H1 (cell line): ENCODE data around the gene BGLAP. TPM values are rescaled to one million over a fixed set of nuclear protein-coding genes. Genes with fewer than 3 reads are reported as not detected.

Experiments
- CTCF ChIA-PET: fragments of 300-600 bp; sonication (Branson Sonifier 250); formaldehyde crosslinking; loops from one replicate; lab custom pipeline; 2021; ENCODE audit not compliant: partially characterized antibody; lab: Charles Lee
- POLR2A ChIA-PET: fragments of 300-600 bp; sonication (Branson Sonifier 250); formaldehyde crosslinking; loops from one replicate; lab custom pipeline; 2021; ENCODE audit warnings: inconsistent platforms; ENCODE audit not compliant: partially characterized antibody; lab: Charles Lee
- DNase-seq, 2 experiments: peaks; one replicate each; pipeline versions ENCODE4 v3.0.0 to v3.0.0-alpha.2; 2010 to 2022; ENCODE audit warnings: low spot score in 2 of 2, low read depth in 1 of 2, mixed read lengths in 1 of 2
- FAIRE-seq: peaks from 2 replicates; lab custom pipeline; 2011; peaks lifted over from hg19 to GRCh38; lab: Jason Lieb, UNC
- H2AFZ ChIP-seq: 2 replicates; pipeline ENCODE4 v1.8.1; 2012; ENCODE audit warnings: low read length, inconsistent platforms
- H2AK5ac ChIP-seq: 2 replicates; pipeline ENCODE4 v1.6.1; 2013; ENCODE audit warnings: low read depth, low read length
- H2BK120ac ChIP-seq: replicated peaks from 2 replicates; pipeline ENCODE3; 2013; ENCODE audit warnings: low read depth, low read length, inconsistent platforms
- H2BK12ac ChIP-seq: 2 replicates; pipeline ENCODE4 v1.6.1; 2013; ENCODE audit warnings: low read depth, low read length
- H2BK15ac ChIP-seq: 2 replicates; pipeline ENCODE4 v1.6.1; 2013; ENCODE audit warnings: low read length
- H2BK20ac ChIP-seq: 2 replicates; pipeline ENCODE4 v1.6.1; 2013; ENCODE audit warnings: low read length
- H2BK5ac ChIP-seq: 2 replicates; pipeline ENCODE4 v1.6.1; 2013; ENCODE audit warnings: low read depth, low read length
- H3K14ac ChIP-seq: 2 replicates; pipeline ENCODE4 v1.6.1; 2013; ENCODE audit warnings: inconsistent platforms; ENCODE audit not compliant: insufficient read length
- H3K18ac ChIP-seq: 2 replicates; pipeline ENCODE4 v1.6.1; 2013; ENCODE audit warnings: low read length; ENCODE audit errors: extremely low read depth
- H3K23ac ChIP-seq: 2 replicates; pipeline ENCODE4 v1.6.1; 2013; ENCODE audit warnings: inconsistent platforms; ENCODE audit not compliant: insufficient read length
- H3K23me2 ChIP-seq: 2 replicates; pipeline ENCODE4 v1.6.1; 2013; ENCODE audit warnings: low read depth, low read length
- H3K27ac ChIP-seq: 2 replicates; pipeline ENCODE4 v1.6.1; 2011; ENCODE audit warnings: low read depth, low read length, inconsistent platforms
- H3K27me3 ChIP-seq, 4 experiments: replicated peaks in 1 of 4; 1 replicate in 1 of 4; 2 replicates in 3 of 4; pipeline versions ENCODE4 v1.6.1 to v1.8.1; 2011 to 2013; ENCODE audit warnings: low read length in 3 of 4, mild to moderate bottlenecking in 3 of 4, inconsistent platforms in 2 of 4, mixed read lengths in 2 of 4, moderate library complexity in 1 of 4; ENCODE audit not compliant: control insufficient read depth in 3 of 4, insufficient read depth in 3 of 4; ENCODE audit errors: extremely low read depth in 1 of 4
- H3K36me3 ChIP-seq, 4 experiments: 2 replicates each; pipeline versions ENCODE4 v1.6.1 to v1.8.1; 2011 to 2013; ENCODE audit warnings: mild to moderate bottlenecking in 4 of 4, low read length in 3 of 4, moderate library complexity in 2 of 4, control low read depth in 1 of 4, inconsistent platforms in 1 of 4; ENCODE audit not compliant: insufficient read depth in 4 of 4, control insufficient read depth in 2 of 4
- H3K4ac ChIP-seq: replicated peaks from 2 replicates; pipeline ENCODE3; 2013; ENCODE audit warnings: low read length, low read depth, mixed read lengths, inconsistent platforms; ENCODE audit not compliant: insufficient read length
- H3K4me1 ChIP-seq, 4 experiments: replicated peaks in 1 of 4; 1 replicate in 1 of 4; 2 replicates in 3 of 4; pipeline versions ENCODE4 v1.6.1 to v1.8.1; 2011 to 2013; ENCODE audit warnings: low read length in 3 of 4, inconsistent platforms in 2 of 4, mixed read lengths in 1 of 4; ENCODE audit not compliant: insufficient read depth in 4 of 4, control insufficient read depth in 3 of 4
- H3K4me2 ChIP-seq, 2 experiments: 2 replicates each; pipeline versions ENCODE4 v1.6.1 to v1.8.1; 2011 to 2013; ENCODE audit warnings: low read depth in 2 of 2, low read length in 2 of 2, control low read depth in 1 of 2, inconsistent platforms in 1 of 2, mild to moderate bottlenecking in 1 of 2; ENCODE audit not compliant: insufficient read depth in 1 of 2
- H3K4me3 ChIP-seq, 4 experiments: fragments of 200-600, 300-600 bp in 1 of 4; sonication (generic), shearing (Covaris generic), sonication (Bioruptor Twin) in 1 of 4; 2 replicates each; pipeline versions ENCODE4 v1.5.1 to v1.8.1; 2011 to 2016; ENCODE audit warnings: low read length in 4 of 4, low read depth in 3 of 4, control low read depth in 2 of 4, inconsistent platforms in 2 of 4, mild to moderate bottlenecking in 2 of 4, mixed read lengths in 1 of 4, moderate library complexity in 1 of 4; ENCODE audit not compliant: insufficient read depth in 2 of 4; ENCODE audit errors: extremely low read depth in 1 of 4
- H3K56ac ChIP-seq: replicated peaks from 2 replicates; pipeline ENCODE3; 2013; ENCODE audit warnings: low read depth, mild to moderate bottlenecking, mixed read lengths, low read length, inconsistent platforms; ENCODE audit not compliant: insufficient read length
- H3K79me1 ChIP-seq: 2 replicates; pipeline ENCODE4 v1.6.1; 2013; ENCODE audit warnings: low read depth, low read length, control low read depth
- H3K79me2 ChIP-seq, 2 experiments: 2 replicates each; pipeline versions ENCODE4 v1.6.1 to v1.8.1; 2012 to 2013; ENCODE audit warnings: low read length in 2 of 2, mild to moderate bottlenecking in 2 of 2, inconsistent platforms in 1 of 2; ENCODE audit not compliant: insufficient read depth in 2 of 2, control insufficient read depth in 1 of 2
- H3K9ac ChIP-seq, 4 experiments: replicated peaks in 1 of 4; 1 replicate in 1 of 4; 2 replicates in 3 of 4; pipeline versions ENCODE4 v1.6.1 to v1.8.1; 2011 to 2013; ENCODE audit warnings: low read depth in 3 of 4, low read length in 3 of 4, control low read depth in 2 of 4, mild to moderate bottlenecking in 2 of 4, moderate library complexity in 2 of 4, inconsistent platforms in 1 of 4; ENCODE audit errors: extremely low read depth in 1 of 4
- H3K9me3 ChIP-seq, 2 experiments: 2 replicates each; pipeline versions ENCODE4 v1.6.1 to v1.8.1; 2012 to 2013; ENCODE audit warnings: mild to moderate bottlenecking in 2 of 2, moderate library complexity in 2 of 2, control low read depth in 1 of 2, inconsistent platforms in 1 of 2, low read depth in 1 of 2, low read length in 1 of 2, mixed read lengths in 1 of 2; ENCODE audit not compliant: insufficient read depth in 2 of 2
- H4K20me1 ChIP-seq, 2 experiments: replicated peaks in 1 of 2; 2 replicates each; pipeline versions ENCODE3 to v1.8.1; 2011 to 2013; ENCODE audit warnings: inconsistent platforms in 2 of 2, low read length in 2 of 2, mild to moderate bottlenecking in 1 of 2; ENCODE audit not compliant: insufficient read depth in 2 of 2, control insufficient read depth in 1 of 2
- H4K5ac ChIP-seq: 2 replicates; pipeline ENCODE4 v1.6.1; 2013; ENCODE audit warnings: low read length, low read depth, mixed read lengths, inconsistent platforms; ENCODE audit not compliant: insufficient read length
- H4K8ac ChIP-seq: 2 replicates; pipeline ENCODE4 v1.8.0; 2013; ENCODE audit warnings: mild to moderate bottlenecking, moderate library complexity, low read length, inconsistent platforms; ENCODE audit not compliant: insufficient read depth; ENCODE audit errors: extremely low read depth
- H4K91ac ChIP-seq: replicated peaks from 2 replicates; pipeline ENCODE3; 2013; ENCODE audit warnings: low read length, mixed read lengths, inconsistent platforms; ENCODE audit not compliant: insufficient read length
- RXRA ChIP-seq: IDR thresholded peaks from 2 replicates; pipeline ENCODE4 v1.6.1; 2011; ENCODE audit warnings: low read depth, mild to moderate bottlenecking, low read length, moderate library complexity; ENCODE audit not compliant: insufficient read depth
- TBP ChIP-seq: IDR thresholded peaks from 2 replicates; pipeline ENCODE4 v1.6.1; 2011; ENCODE audit warnings: low read depth, low read length, improper control_type of control experiment
- ZNF274 ChIP-seq: IDR thresholded peaks from 2 replicates; pipeline ENCODE4 v1.7.0; 2012; ENCODE audit warnings: low read length, borderline replicate concordance; ENCODE audit errors: extremely low read depth
- WGBS, 2 experiments: shearing (Covaris generic) in 1 of 2; methylation state at CpG; one replicate each; pipeline versions ENCODE4 v1.1.6 to v1.1.7; 2013 to 2015; ENCODE audit warnings: low lambda C conversion rate in 2 of 2, mixed read lengths in 2 of 2, inconsistent platforms in 1 of 2, low coverage in 1 of 2, missing lambda C conversion rate in 1 of 2; ENCODE audit not compliant: insufficient replicate concordance in 2 of 2, insufficient coverage in 1 of 2, insufficient read length in 1 of 2; ENCODE audit errors: extremely low coverage in 1 of 2, missing lambda C conversion rate in 1 of 2; 5-methylcytosine and 5-hydroxymethylcytosine counted together
- polyA plus RNA-seq, 7 experiments: library from polyadenylated mRNA; depleted of rRNA in 3 of 7; stranded (reverse) in 5 of 7; unstranded in 2 of 7; fragments of >200 nt in 5 of 7; fragments of 200-250 nt in 2 of 7; gene quantifications; 1 replicate in 5 of 7; 2 replicates in 1 of 7; 4 replicates in 1 of 7; pipeline versions ENCODE4 v1.2.1 to v1.2.3, GENCODE V29; 2011 to 2013; ENCODE audit warnings: missing spikeins in 2 of 7, mixed read lengths in 2 of 7
- total RNA-seq: library from RNA; stranded (reverse); fragmentation: NEBNext Ultra II Directional; extraction: Animal tissue kit (Norgen Biotek cat#: 25700); gene quantifications from 2 replicates; pipeline ENCODE4 v1.2.1, GENCODE V29; 2021

Gene BGLAP
- total and polyA plus RNA-seq, 2 of the 8 experiments (the other 6 are each of a cell fraction or from before 2014, with no cell fraction given), result 1.2 to 1.5 TPM

DNA sequence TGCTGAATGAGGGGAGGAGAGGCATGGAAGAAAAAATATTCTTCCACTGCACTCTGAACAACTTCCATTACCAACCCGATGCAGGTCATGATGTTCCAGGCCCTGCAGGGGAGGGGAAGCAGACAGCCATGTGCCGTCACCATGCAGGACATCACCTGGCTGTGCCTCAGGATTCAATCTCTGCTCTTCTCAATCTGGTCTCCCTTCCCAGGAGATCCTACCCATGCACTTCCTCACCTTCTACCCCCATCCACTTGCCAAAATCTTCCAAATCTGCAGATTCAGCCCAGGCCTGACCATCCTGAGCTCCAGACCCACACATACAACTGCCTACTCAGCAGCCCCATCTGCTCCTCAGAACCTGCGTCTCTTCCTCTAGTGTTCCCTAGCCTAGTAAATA, 11.7 kb downstream of the BGLAP start:
- H3K4me1 ChIP-seq, result no peaks in the 10 kb centered on the region; a peak in 4 of 7 replicates
- no peak overlapping the region for H3K18ac ChIP-seq
- POLR2A ChIA-PET, result interaction anchor here (1.0 to 4.5 kb wide), 4 partner anchors 8 to 93 kb away, joined by 3 to 30 read pairs (median 4); no protein-coding TSS in a partner anchor
- no peak overlapping the region for H2BK20ac ChIP-seq
- no peak overlapping the region for H2BK120ac ChIP-seq
- H3K4me2 ChIP-seq, result no peak overlapping the region
- peaks cover 0 to 1% of the 10 kb centered on the region in 2 experiments for H4K20me1 ChIP-seq
- no peaks in the 10 kb centered on the region; the same call in 1 of the 2 replicates for H3K79me1 ChIP-seq
- peaks cover 43 to 87% (median 65%) of the 10 kb centered on the region in 4 experiments for H3K36me3 ChIP-seq
- no peak overlapping the region for H2BK15ac ChIP-seq
- no peak overlapping the region for H2BK12ac ChIP-seq
- H3K4me3 ChIP-seq, result no peak overlapping the region
- H3K23me2 ChIP-seq, result no peaks in the 10 kb centered on the region
- H4K91ac ChIP-seq, result no peak overlapping the region
- CTCF ChIA-PET, result interaction anchor here (0.8 to 47.2 kb wide), 5 partner anchors 32 to 153 kb away, joined by 3 to 1265 read pairs (median 4); partner anchors contain the start of gene SEMA4A
- no peak overlapping the region for H3K14ac ChIP-seq
- no peak overlapping the region for H2AFZ ChIP-seq
- no peaks in the 10 kb centered on the region for H3K9me3 ChIP-seq
- H3K79me2 ChIP-seq, result no peaks in the 10 kb centered on the region
- H2BK5ac ChIP-seq, result no peak overlapping the region
- H3K23ac ChIP-seq, result no peak overlapping the region
- H3K27me3 ChIP-seq, result no peaks in the 10 kb centered on the region
- FAIRE-seq (no peak), DNase-seq (no peak)
- WGBS, 2 experiments, result 93% methylated on average over 3 of the region's 3 CpGs; no CpG with 5 or more reads in 1 of the 2 experiments
- H3K27ac ChIP-seq, result no peak overlapping the region
- no peak overlapping the region for H3K9ac ChIP-seq
- no peak overlapping the region for H4K5ac ChIP-seq
- no peak overlapping the region for H3K56ac ChIP-seq
- H4K8ac ChIP-seq, result no peak overlapping the region
- H3K4ac ChIP-seq, result no peak overlapping the region
- no peak for TF ChIP-seq RXRA
- TF ChIP-seq ZNF274, result no peak
- no peak for TF ChIP-seq TBP
- no peak overlapping the region for H2AK5ac ChIP-seq
